PC-3 (cell line): ENCODE results near the gene AKT1.

Experiments used
- EZH2 ChIP-seq: fragments of 300-600 bp; sonication (generic); IDR thresholded peaks from one replicate; pipeline ENCODE4 v1.6.1; 2017; ENCODE audit warnings: antibody characterized with exemption, mild to moderate bottlenecking, low read length; ENCODE audit not compliant: unreplicated experiment
- EZH2phosphoT487 ChIP-seq: fragments of 300-600 bp; sonication (generic); IDR thresholded peaks from 2 replicates; pipeline ENCODE4 v1.6.1; 2018; ENCODE audit warnings: mild to moderate bottlenecking, antibody characterized with exemption, low read length, borderline replicate concordance
- TF ChIP-seq, protein P1 (sequence below): fragments of 300-600 bp; sonication (generic); conservative IDR thresholded peaks from 2 replicates; pipeline ENCODE4 v1.5.1; 2017; ENCODE audit warnings: antibody characterized with exemption, low read depth, mild to moderate bottlenecking, low read length

GRCh38 chr14:104822821-104823615 lies 27.5 kb upstream of the AKT1 start:
- no peak for TF ChIP-seq EZH2
- TF ChIP-seq, protein P1, sequence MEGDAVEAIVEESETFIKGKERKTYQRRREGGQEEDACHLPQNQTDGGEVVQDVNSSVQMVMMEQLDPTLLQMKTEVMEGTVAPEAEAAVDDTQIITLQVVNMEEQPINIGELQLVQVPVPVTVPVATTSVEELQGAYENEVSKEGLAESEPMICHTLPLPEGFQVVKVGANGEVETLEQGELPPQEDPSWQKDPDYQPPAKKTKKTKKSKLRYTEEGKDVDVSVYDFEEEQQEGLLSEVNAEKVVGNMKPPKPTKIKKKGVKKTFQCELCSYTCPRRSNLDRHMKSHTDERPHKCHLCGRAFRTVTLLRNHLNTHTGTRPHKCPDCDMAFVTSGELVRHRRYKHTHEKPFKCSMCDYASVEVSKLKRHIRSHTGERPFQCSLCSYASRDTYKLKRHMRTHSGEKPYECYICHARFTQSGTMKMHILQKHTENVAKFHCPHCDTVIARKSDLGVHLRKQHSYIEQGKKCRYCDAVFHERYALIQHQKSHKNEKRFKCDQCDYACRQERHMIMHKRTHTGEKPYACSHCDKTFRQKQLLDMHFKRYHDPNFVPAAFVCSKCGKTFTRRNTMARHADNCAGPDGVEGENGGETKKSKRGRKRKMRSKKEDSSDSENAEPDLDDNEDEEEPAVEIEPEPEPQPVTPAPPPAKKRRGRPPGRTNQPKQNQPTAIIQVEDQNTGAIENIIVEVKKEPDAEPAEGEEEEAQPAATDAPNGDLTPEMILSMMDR, result no peak
- TF ChIP-seq EZH2phosphoT487, result no peak
